Panc1 (cell line): ENCODE data around the gene QKI. TPM values are rescaled to one million over a fixed set of nuclear protein-coding genes. Genes with fewer than 3 reads are reported as not detected.

ENCODE experiments used
- ATAC-seq: fragments of 200-7000 bp; cut with Tn5 transposase; 2 replicates; pipeline ENCODE4 v1.9.1; 2020; ENCODE audit warnings: mild to moderate bottlenecking, moderate library complexity
- BruUV-seq: library from RNA; stranded (reverse); fragments of 400-500 nt; replicated peaks from 2 replicates; lab custom pipeline; 2021; lab: Mats Ljungman, UMichigan
- CTCF ChIA-PET: fragments of 300-600 bp; sonication (Branson Sonifier 250); formaldehyde crosslinking; loops from one replicate; lab custom pipeline; 2022; ENCODE audit warnings: antibody characterized with exemption; lab: Charles Lee
- POLR2A ChIA-PET: fragments of 300-600 bp; sonication (Branson Sonifier 250); formaldehyde crosslinking; loops from one replicate; lab custom pipeline; 2022; ENCODE audit warnings: antibody characterized with exemption; lab: Charles Lee
- DNase-seq: peaks from one replicate; pipeline ENCODE4 v3.0.0-alpha.2; 2010; ENCODE audit warnings: low read depth, low spot score
- H3K27ac ChIP-seq: 2 replicates; pipeline ENCODE4 v1.5.1; 2011; ENCODE audit warnings: mild to moderate bottlenecking, low read length, inconsistent platforms
- H3K27me3 ChIP-seq: fragments of 200-500 bp; sonication (Bioruptor generic); 2 replicates; pipeline ENCODE4 v1.6.0; 2014; ENCODE audit warnings: low read length, inconsistent platforms; ENCODE audit not compliant: control insufficient read depth, insufficient read depth
- H3K36me3 ChIP-seq: fragments of 200-500 bp; sonication (Bioruptor generic); 2 replicates; pipeline ENCODE4 v1.5.1; 2014; ENCODE audit warnings: inconsistent platforms, mild to moderate bottlenecking, low read length, moderate library complexity; ENCODE audit not compliant: control insufficient read depth, insufficient read depth
- H3K4me1 ChIP-seq: 2 replicates; pipeline ENCODE4 v1.5.1; 2011; ENCODE audit warnings: inconsistent platforms, mild to moderate bottlenecking, low read length, moderate library complexity; ENCODE audit not compliant: control insufficient read depth, insufficient read depth
- H3K4me3 ChIP-seq, 2 experiments: 2 replicates each; pipeline ENCODE4 v1.5.1; 2011 to 2012; ENCODE audit warnings: low read depth in 2 of 2, low read length in 2 of 2, mild to moderate bottlenecking in 2 of 2, inconsistent platforms in 1 of 2, moderate library complexity in 1 of 2
- H3K9me3 ChIP-seq: fragments of 200-500 bp; sonication (Bioruptor generic); 2 replicates; pipeline ENCODE4 v1.5.1; 2014; ENCODE audit warnings: low read depth, mild to moderate bottlenecking, inconsistent platforms, low read length, moderate library complexity; ENCODE audit not compliant: control insufficient read depth, insufficient read depth
- POLR2AphosphoS5 ChIP-seq: IDR thresholded peaks from 2 replicates; pipeline ENCODE4 v1.6.1; 2012; ENCODE audit warnings: mild to moderate bottlenecking, low read depth, low read length, moderate library complexity
- SIN3A ChIP-seq: IDR thresholded peaks from 2 replicates; pipeline ENCODE4 v1.6.1; 2012; ENCODE audit warnings: low read depth, mild to moderate bottlenecking, low read length, moderate library complexity, borderline replicate concordance; ENCODE audit not compliant: insufficient read depth
- TCF7L2 ChIP-seq: IDR thresholded peaks from 2 replicates; pipeline ENCODE4 v1.6.1; 2011; ENCODE audit warnings: mild to moderate bottlenecking, low read depth, low read length, inconsistent platforms
- in situ Hi-C: cut with HindIII; loops from 2 replicates; pipeline ENCODE4 v1.10.0; 2016; ENCODE audit warnings: low sequenced_read_pairs, low pct_unique_long_range_greater_than_20kb
- intact Hi-C: fragments of 100-400 bp; cut with micrococcal nuclease; formaldehyde crosslinking; loops from one replicate; pipeline ENCODE4 v1.10.0; 2022; ENCODE audit not compliant: unreplicated experiment
- total RNA-seq: library from RNA; stranded (reverse); gene quantifications from one replicate; pipeline ENCODE4 v1.2.1, GENCODE V29; 2021; ENCODE audit not compliant: unreplicated experiment
- TF ChIP-seq, protein P1 (sequence below): fragments of 450-650 bp; IDR thresholded peaks from 2 replicates; pipeline ENCODE4 v1.5.1; 2017; ENCODE audit warnings: mild to moderate bottlenecking
- TF ChIP-seq, protein P2 (sequence below), 2 experiments: IDR thresholded peaks; 2 replicates each; pipeline ENCODE4 v1.6.1; 2011 to 2012; ENCODE audit warnings: low read depth in 2 of 2, control low read depth in 1 of 2, low read length in 1 of 2, mild to moderate bottlenecking in 1 of 2, moderate library complexity in 1 of 2; ENCODE audit not compliant: insufficient read depth in 1 of 2

QKI gene
- total RNA-seq, 1 experiment from 2014 or later = 176 TPM

DNA sequence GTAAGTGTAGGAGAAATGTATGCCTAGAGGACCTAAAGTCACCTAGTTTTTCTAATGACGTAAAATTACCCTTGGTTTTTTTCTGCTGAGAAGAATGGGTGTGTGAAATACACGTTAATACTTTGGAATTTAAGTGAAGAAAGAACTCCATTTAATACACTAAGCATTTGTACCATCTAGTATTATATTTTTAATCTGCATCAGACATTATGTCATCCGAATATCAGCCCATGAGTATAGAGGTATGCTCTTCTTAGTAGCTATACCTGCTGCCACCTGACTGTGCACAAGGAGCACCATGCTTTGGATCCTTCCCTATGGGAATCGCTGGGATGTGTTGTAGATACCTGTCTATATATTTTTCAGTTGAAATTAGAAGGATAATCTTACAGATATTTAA lies 106.4 kb downstream of the QKI start:
- ATAC-seq (no peak), DNase-seq (no peak)
- POLR2A ChIA-PET = no interaction called here
- no peaks in the 10 kb centered on the region for H3K27me3 ChIP-seq
- CTCF ChIA-PET = no interaction called here
- H3K36me3 ChIP-seq = no peaks in the 10 kb centered on the region
- H3K4me3 ChIP-seq = no peak overlapping the region
- no TSS peak for BruUV-seq
- no peak for TF ChIP-seq TCF7L2
- TF ChIP-seq, protein P1, sequence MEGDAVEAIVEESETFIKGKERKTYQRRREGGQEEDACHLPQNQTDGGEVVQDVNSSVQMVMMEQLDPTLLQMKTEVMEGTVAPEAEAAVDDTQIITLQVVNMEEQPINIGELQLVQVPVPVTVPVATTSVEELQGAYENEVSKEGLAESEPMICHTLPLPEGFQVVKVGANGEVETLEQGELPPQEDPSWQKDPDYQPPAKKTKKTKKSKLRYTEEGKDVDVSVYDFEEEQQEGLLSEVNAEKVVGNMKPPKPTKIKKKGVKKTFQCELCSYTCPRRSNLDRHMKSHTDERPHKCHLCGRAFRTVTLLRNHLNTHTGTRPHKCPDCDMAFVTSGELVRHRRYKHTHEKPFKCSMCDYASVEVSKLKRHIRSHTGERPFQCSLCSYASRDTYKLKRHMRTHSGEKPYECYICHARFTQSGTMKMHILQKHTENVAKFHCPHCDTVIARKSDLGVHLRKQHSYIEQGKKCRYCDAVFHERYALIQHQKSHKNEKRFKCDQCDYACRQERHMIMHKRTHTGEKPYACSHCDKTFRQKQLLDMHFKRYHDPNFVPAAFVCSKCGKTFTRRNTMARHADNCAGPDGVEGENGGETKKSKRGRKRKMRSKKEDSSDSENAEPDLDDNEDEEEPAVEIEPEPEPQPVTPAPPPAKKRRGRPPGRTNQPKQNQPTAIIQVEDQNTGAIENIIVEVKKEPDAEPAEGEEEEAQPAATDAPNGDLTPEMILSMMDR = no peak
- TF ChIP-seq POLR2AphosphoS5 = no peak
- no peak for TF ChIP-seq SIN3A
- TF ChIP-seq, protein P2, sequence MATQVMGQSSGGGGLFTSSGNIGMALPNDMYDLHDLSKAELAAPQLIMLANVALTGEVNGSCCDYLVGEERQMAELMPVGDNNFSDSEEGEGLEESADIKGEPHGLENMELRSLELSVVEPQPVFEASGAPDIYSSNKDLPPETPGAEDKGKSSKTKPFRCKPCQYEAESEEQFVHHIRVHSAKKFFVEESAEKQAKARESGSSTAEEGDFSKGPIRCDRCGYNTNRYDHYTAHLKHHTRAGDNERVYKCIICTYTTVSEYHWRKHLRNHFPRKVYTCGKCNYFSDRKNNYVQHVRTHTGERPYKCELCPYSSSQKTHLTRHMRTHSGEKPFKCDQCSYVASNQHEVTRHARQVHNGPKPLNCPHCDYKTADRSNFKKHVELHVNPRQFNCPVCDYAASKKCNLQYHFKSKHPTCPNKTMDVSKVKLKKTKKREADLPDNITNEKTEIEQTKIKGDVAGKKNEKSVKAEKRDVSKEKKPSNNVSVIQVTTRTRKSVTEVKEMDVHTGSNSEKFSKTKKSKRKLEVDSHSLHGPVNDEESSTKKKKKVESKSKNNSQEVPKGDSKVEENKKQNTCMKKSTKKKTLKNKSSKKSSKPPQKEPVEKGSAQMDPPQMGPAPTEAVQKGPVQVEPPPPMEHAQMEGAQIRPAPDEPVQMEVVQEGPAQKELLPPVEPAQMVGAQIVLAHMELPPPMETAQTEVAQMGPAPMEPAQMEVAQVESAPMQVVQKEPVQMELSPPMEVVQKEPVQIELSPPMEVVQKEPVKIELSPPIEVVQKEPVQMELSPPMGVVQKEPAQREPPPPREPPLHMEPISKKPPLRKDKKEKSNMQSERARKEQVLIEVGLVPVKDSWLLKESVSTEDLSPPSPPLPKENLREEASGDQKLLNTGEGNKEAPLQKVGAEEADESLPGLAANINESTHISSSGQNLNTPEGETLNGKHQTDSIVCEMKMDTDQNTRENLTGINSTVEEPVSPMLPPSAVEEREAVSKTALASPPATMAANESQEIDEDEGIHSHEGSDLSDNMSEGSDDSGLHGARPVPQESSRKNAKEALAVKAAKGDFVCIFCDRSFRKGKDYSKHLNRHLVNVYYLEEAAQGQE (IDR thresholded peaks at IDR 0.05; ENCODE audit: insufficient read depth in 1 of 2, low read depth in 2 of 2, low read length in 1 of 2) = no peak
- H3K27ac ChIP-seq = no peak overlapping the region
- H3K4me1 ChIP-seq = peaks cover 6% of the 10 kb centered on the region
- in situ Hi-C loops = no loop called here
- no peaks in the 10 kb centered on the region for H3K9me3 ChIP-seq
- intact Hi-C loops = no loop called here

DNA sequence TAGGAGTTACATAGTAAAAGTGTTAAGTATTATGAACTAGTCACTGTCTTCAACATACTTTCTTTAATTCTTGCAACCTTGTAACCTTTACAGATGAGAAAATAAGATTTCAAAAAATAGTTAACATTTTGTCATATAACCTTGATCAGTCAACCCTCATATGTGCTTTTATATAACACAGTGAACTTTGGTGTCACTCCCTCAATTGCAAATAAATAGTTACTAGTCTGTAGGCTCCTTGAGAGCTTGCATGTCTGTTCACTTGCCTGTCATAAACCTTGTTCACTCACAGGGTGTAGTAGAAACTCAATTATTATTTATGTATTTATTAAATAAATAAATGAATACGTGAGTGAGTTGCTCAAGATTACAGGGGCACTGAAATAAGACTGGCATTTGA lies 107.5 kb downstream of the QKI start:
- no peaks in the 10 kb centered on the region for H3K9me3 ChIP-seq
- no TSS peak for BruUV-seq
- H3K27ac ChIP-seq = no peak overlapping the region
- no peak overlapping the region for H3K4me3 ChIP-seq
- H3K27me3 ChIP-seq = no peaks in the 10 kb centered on the region
- DNase-seq = no peak
- ChIA-PET CTCF (no interaction called here), POLR2A (no interaction called here)
- H3K4me1 ChIP-seq = peaks cover 6% of the 10 kb centered on the region
- ATAC-seq = no peak
- intact Hi-C loops (no loop called here), in situ Hi-C loops (no loop called here)
- TF ChIP-seq, protein P1 = no peak
- TF ChIP-seq POLR2AphosphoS5 (no peak), SIN3A (no peak), TCF7L2 (no peak)
- TF ChIP-seq, protein P2 (IDR thresholded peaks at IDR 0.05; ENCODE audit: insufficient read depth in 1 of 2, low read depth in 2 of 2, low read length in 1 of 2) = no peak
- no peaks in the 10 kb centered on the region for H3K36me3 ChIP-seq
